Sciatic nerve (tissue), 2 donors: ENCODE results near the gene PRSS53. TPM values are rescaled to one million over a fixed set of nuclear protein-coding genes. Genes with fewer than 3 reads are reported as not detected.
"Not testable (repeated sequence)": the region's sequence is repeated elsewhere in the genome, so short reads cannot be mapped to it uniquely, and the experiment has no call there.

Experiments used
- ATAC-seq: fragments of 200-7000 bp; cut with Tn5 transposase; one replicate; pipeline ENCODE4 v1.9.1; 2020; ENCODE audit warnings: mild to moderate bottlenecking, moderate library complexity
- DNase-seq: peaks from one replicate; pipeline ENCODE4 v3.0.0-alpha.2; 2020; ENCODE audit warnings: low spot score
- intact Hi-C: fragments of 100-400 bp; cut with DNase I; formaldehyde crosslinking; loops from one replicate; pipeline ENCODE4 v1.14.2; 2022
- total RNA-seq: library from RNA; stranded (reverse); fragmentation: NEBNext Ultra II Directional; extraction: Animal tissue kit (Norgen Biotek cat#: 25700); gene quantifications from one replicate; pipeline ENCODE4 v1.2.1, GENCODE V29; 2021
- donor health status: DM: no; HTN: no; CAD: no.
- donor health status: DM: no; HTN: no; CAD: no.

The PRSS53 gene
- 3.1 TPM for total RNA-seq

GRCh38 chr16:31088459-31089183, at the start of gene PRSS53:
PRSS53 (minus strand) TSS chr16:31088943; CDS start chr16:31088809, 134 bp downstream.
- intact Hi-C loops, result no loop called here
- ATAC-seq, result no peak

GRCh38 chr16:31136822-31137499, 48.2 kb upstream of the PRSS53 start:
- intact Hi-C loops, DNase-seq, ATAC-seq: not testable (repeated sequence)

More at GRCh38 chr16:31088459-31089183, at the start of gene PRSS53:
- no peak for DNase-seq

GRCh38 chr16:31136287-31136662, 47.5 kb upstream of the PRSS53 start:
- no peak for ATAC-seq
- DNase-seq, result no peak
- intact Hi-C loops, result no loop called here

GRCh38 chr16:31135535-31136286, 47.0 kb upstream of the PRSS53 start, which contains the start of gene PRSS8:
PRSS8 (minus strand) TSS chr16:31135727; CDS start chr16:31135498, 229 bp downstream.
- intact Hi-C loops, result no loop called here
- DNase-seq (no peak), ATAC-seq (no peak)

- intact Hi-C loops, result no loop called here
- ATAC-seq (no peak), DNase-seq (no peak)
Observed at GRCh38 chr16:31134625-31135534, 46.1 kb upstream of the PRSS53 start.

- intact Hi-C loops, result no loop called here
- ATAC-seq, result no peak
- no peak for DNase-seq
Observed at GRCh38 chr16:31134091-31134571, 45.4 kb upstream of the PRSS53 start.

- ATAC-seq (no peak), DNase-seq (no peak)
- intact Hi-C loops, result no loop called here
Observed at GRCh38 chr16:31133046-31133501, 44.3 kb upstream of the PRSS53 start.

GRCh38 chr16:31132303-31132979, 43.7 kb upstream of the PRSS53 start:
- DNase-seq (no peak), ATAC-seq (no peak)
- intact Hi-C loops, result no loop called here

- no peak for ATAC-seq
- intact Hi-C loops, result no loop called here
- no peak for DNase-seq
Observed at GRCh38 chr16:31131841-31132271, 43.1 kb upstream of the PRSS53 start.

- no peak for ATAC-seq
Observed at GRCh38 chr16:31131416-31131815, 42.7 kb upstream of the PRSS53 start.

GRCh38 chr16:31130899-31131298, 42.2 kb upstream of the PRSS53 start:
- DNase-seq, result no peak
- ATAC-seq, result no peak
- intact Hi-C loops, result no loop called here

More at GRCh38 chr16:31131416-31131815, 42.7 kb upstream of the PRSS53 start:
- intact Hi-C loops, result no loop called here
- DNase-seq, result no peak

- ATAC-seq, result no peak
- DNase-seq, result no peak
- intact Hi-C loops, result no loop called here
Observed at GRCh38 chr16:31130336-31130891, 41.7 kb upstream of the PRSS53 start.

GRCh38 chr16:31129568-31130335, 41.0 kb upstream of the PRSS53 start:
- intact Hi-C loops, result no loop called here
- ATAC-seq (peak; percentile 51), DNase-seq (no peak)

- ATAC-seq (peak; percentile 70), DNase-seq (no peak)
- intact Hi-C loops, result no loop called here
Observed at GRCh38 chr16:31128711-31129567, 40.2 kb upstream of the PRSS53 start.

- intact Hi-C loops, result no loop called here
- ATAC-seq (no peak), DNase-seq (no peak)
Observed at GRCh38 chr16:31127182-31127581, 38.4 kb upstream of the PRSS53 start.

- DNase-seq, result no peak
- intact Hi-C loops, result no loop called here
- no peak for ATAC-seq
Observed at GRCh38 chr16:31125844-31126243, 37.1 kb upstream of the PRSS53 start.
